H1 (cell line): ENCODE measurements around the gene ELMO1. TPM values are rescaled to one million over a fixed set of nuclear protein-coding genes. Genes with fewer than 3 reads are reported as not detected.

ENCODE experiments used
- CTCF ChIA-PET: fragments of 300-600 bp; sonication (Branson Sonifier 250); formaldehyde crosslinking; loops from one replicate; lab custom pipeline; 2021; ENCODE audit not compliant: partially characterized antibody; lab: Charles Lee
- POLR2A ChIA-PET: fragments of 300-600 bp; sonication (Branson Sonifier 250); formaldehyde crosslinking; loops from one replicate; lab custom pipeline; 2021; ENCODE audit warnings: inconsistent platforms; ENCODE audit not compliant: partially characterized antibody; lab: Charles Lee
- DNase-seq, 2 experiments: peaks; one replicate each; pipeline versions ENCODE4 v3.0.0 to v3.0.0-alpha.2; 2010 to 2022; ENCODE audit warnings: low spot score in 2 of 2, low read depth in 1 of 2, mixed read lengths in 1 of 2
- FAIRE-seq: peaks from 2 replicates; lab custom pipeline; 2011; peaks lifted over from hg19 to GRCh38; lab: Jason Lieb, UNC
- H2AFZ ChIP-seq: 2 replicates; pipeline ENCODE4 v1.8.1; 2012; ENCODE audit warnings: low read length, inconsistent platforms
- H2AK5ac ChIP-seq: 2 replicates; pipeline ENCODE4 v1.6.1; 2013; ENCODE audit warnings: low read depth, low read length
- H2BK120ac ChIP-seq: replicated peaks from 2 replicates; pipeline ENCODE3; 2013; ENCODE audit warnings: low read depth, low read length, inconsistent platforms
- H2BK12ac ChIP-seq: 2 replicates; pipeline ENCODE4 v1.6.1; 2013; ENCODE audit warnings: low read depth, low read length
- H2BK15ac ChIP-seq: 2 replicates; pipeline ENCODE4 v1.6.1; 2013; ENCODE audit warnings: low read length
- H2BK20ac ChIP-seq: 2 replicates; pipeline ENCODE4 v1.6.1; 2013; ENCODE audit warnings: low read length
- H2BK5ac ChIP-seq: 2 replicates; pipeline ENCODE4 v1.6.1; 2013; ENCODE audit warnings: low read depth, low read length
- H3K14ac ChIP-seq: 2 replicates; pipeline ENCODE4 v1.6.1; 2013; ENCODE audit warnings: inconsistent platforms; ENCODE audit not compliant: insufficient read length
- H3K18ac ChIP-seq: 2 replicates; pipeline ENCODE4 v1.6.1; 2013; ENCODE audit warnings: low read length; ENCODE audit errors: extremely low read depth
- H3K23ac ChIP-seq: 2 replicates; pipeline ENCODE4 v1.6.1; 2013; ENCODE audit warnings: inconsistent platforms; ENCODE audit not compliant: insufficient read length
- H3K23me2 ChIP-seq: 2 replicates; pipeline ENCODE4 v1.6.1; 2013; ENCODE audit warnings: low read depth, low read length
- H3K27ac ChIP-seq: 2 replicates; pipeline ENCODE4 v1.6.1; 2011; ENCODE audit warnings: low read depth, low read length, inconsistent platforms
- H3K27me3 ChIP-seq, 4 experiments: replicated peaks in 1 of 4; 1 replicate in 1 of 4; 2 replicates in 3 of 4; pipeline versions ENCODE4 v1.6.1 to v1.8.1; 2011 to 2013; ENCODE audit warnings: low read length in 3 of 4, mild to moderate bottlenecking in 3 of 4, inconsistent platforms in 2 of 4, mixed read lengths in 2 of 4, moderate library complexity in 1 of 4; ENCODE audit not compliant: control insufficient read depth in 3 of 4, insufficient read depth in 3 of 4; ENCODE audit errors: extremely low read depth in 1 of 4
- H3K36me3 ChIP-seq, 4 experiments: 2 replicates each; pipeline versions ENCODE4 v1.6.1 to v1.8.1; 2011 to 2013; ENCODE audit warnings: mild to moderate bottlenecking in 4 of 4, low read length in 3 of 4, moderate library complexity in 2 of 4, control low read depth in 1 of 4, inconsistent platforms in 1 of 4; ENCODE audit not compliant: insufficient read depth in 4 of 4, control insufficient read depth in 2 of 4
- H3K4ac ChIP-seq: replicated peaks from 2 replicates; pipeline ENCODE3; 2013; ENCODE audit warnings: low read length, low read depth, mixed read lengths, inconsistent platforms; ENCODE audit not compliant: insufficient read length
- H3K4me1 ChIP-seq, 4 experiments: replicated peaks in 1 of 4; 1 replicate in 1 of 4; 2 replicates in 3 of 4; pipeline versions ENCODE4 v1.6.1 to v1.8.1; 2011 to 2013; ENCODE audit warnings: low read length in 3 of 4, inconsistent platforms in 2 of 4, mixed read lengths in 1 of 4; ENCODE audit not compliant: insufficient read depth in 4 of 4, control insufficient read depth in 3 of 4
- H3K4me2 ChIP-seq, 2 experiments: 2 replicates each; pipeline versions ENCODE4 v1.6.1 to v1.8.1; 2011 to 2013; ENCODE audit warnings: low read depth in 2 of 2, low read length in 2 of 2, control low read depth in 1 of 2, inconsistent platforms in 1 of 2, mild to moderate bottlenecking in 1 of 2; ENCODE audit not compliant: insufficient read depth in 1 of 2
- H3K4me3 ChIP-seq, 4 experiments: fragments of 200-600, 300-600 bp in 1 of 4; sonication (generic), shearing (Covaris generic), sonication (Bioruptor Twin) in 1 of 4; 2 replicates each; pipeline versions ENCODE4 v1.5.1 to v1.8.1; 2011 to 2016; ENCODE audit warnings: low read length in 4 of 4, low read depth in 3 of 4, control low read depth in 2 of 4, inconsistent platforms in 2 of 4, mild to moderate bottlenecking in 2 of 4, mixed read lengths in 1 of 4, moderate library complexity in 1 of 4; ENCODE audit not compliant: insufficient read depth in 2 of 4; ENCODE audit errors: extremely low read depth in 1 of 4
- H3K56ac ChIP-seq: replicated peaks from 2 replicates; pipeline ENCODE3; 2013; ENCODE audit warnings: low read depth, mild to moderate bottlenecking, mixed read lengths, low read length, inconsistent platforms; ENCODE audit not compliant: insufficient read length
- H3K79me1 ChIP-seq: 2 replicates; pipeline ENCODE4 v1.6.1; 2013; ENCODE audit warnings: low read depth, low read length, control low read depth
- H3K79me2 ChIP-seq, 2 experiments: 2 replicates each; pipeline versions ENCODE4 v1.6.1 to v1.8.1; 2012 to 2013; ENCODE audit warnings: low read length in 2 of 2, mild to moderate bottlenecking in 2 of 2, inconsistent platforms in 1 of 2; ENCODE audit not compliant: insufficient read depth in 2 of 2, control insufficient read depth in 1 of 2
- H3K9ac ChIP-seq, 4 experiments: replicated peaks in 1 of 4; 1 replicate in 1 of 4; 2 replicates in 3 of 4; pipeline versions ENCODE4 v1.6.1 to v1.8.1; 2011 to 2013; ENCODE audit warnings: low read depth in 3 of 4, low read length in 3 of 4, control low read depth in 2 of 4, mild to moderate bottlenecking in 2 of 4, moderate library complexity in 2 of 4, inconsistent platforms in 1 of 4; ENCODE audit errors: extremely low read depth in 1 of 4
- H3K9me3 ChIP-seq, 2 experiments: 2 replicates each; pipeline versions ENCODE4 v1.6.1 to v1.8.1; 2012 to 2013; ENCODE audit warnings: mild to moderate bottlenecking in 2 of 2, moderate library complexity in 2 of 2, control low read depth in 1 of 2, inconsistent platforms in 1 of 2, low read depth in 1 of 2, low read length in 1 of 2, mixed read lengths in 1 of 2; ENCODE audit not compliant: insufficient read depth in 2 of 2
- H4K20me1 ChIP-seq, 2 experiments: replicated peaks in 1 of 2; 2 replicates each; pipeline versions ENCODE3 to v1.8.1; 2011 to 2013; ENCODE audit warnings: inconsistent platforms in 2 of 2, low read length in 2 of 2, mild to moderate bottlenecking in 1 of 2; ENCODE audit not compliant: insufficient read depth in 2 of 2, control insufficient read depth in 1 of 2
- H4K5ac ChIP-seq: 2 replicates; pipeline ENCODE4 v1.6.1; 2013; ENCODE audit warnings: low read length, low read depth, mixed read lengths, inconsistent platforms; ENCODE audit not compliant: insufficient read length
- H4K8ac ChIP-seq: 2 replicates; pipeline ENCODE4 v1.8.0; 2013; ENCODE audit warnings: mild to moderate bottlenecking, moderate library complexity, low read length, inconsistent platforms; ENCODE audit not compliant: insufficient read depth; ENCODE audit errors: extremely low read depth
- H4K91ac ChIP-seq: replicated peaks from 2 replicates; pipeline ENCODE3; 2013; ENCODE audit warnings: low read length, mixed read lengths, inconsistent platforms; ENCODE audit not compliant: insufficient read length
- ATF3 ChIP-seq: IDR thresholded peaks from 2 replicates; pipeline ENCODE4 v1.6.1; 2011; ENCODE audit warnings: low read depth, mild to moderate bottlenecking, low read length; ENCODE audit not compliant: insufficient read depth
- JUN ChIP-seq: IDR thresholded peaks from 2 replicates; pipeline ENCODE4 v1.6.1; 2011; ENCODE audit warnings: low read depth, mild to moderate bottlenecking, improper control_type of control experiment, low read length
- KDM1A ChIP-seq: fragments of 200-600, 300-600 bp; sonication (generic); IDR thresholded peaks from 2 replicates; pipeline ENCODE4 v1.7.1; 2016; ENCODE audit warnings: mild to moderate bottlenecking, low read length, borderline replicate concordance
- PHF8 ChIP-seq: fragments of 200-600 bp; sonication (generic); conservative IDR thresholded peaks from 2 replicates; pipeline ENCODE4 v1.7.1; 2012; ENCODE audit warnings: low read depth, mild to moderate bottlenecking, inconsistent platforms, low read length, moderate library complexity
- SAP30 ChIP-seq: fragments of 300-600 bp; sonication (generic); IDR thresholded peaks from 2 replicates; pipeline ENCODE4 v1.7.1; 2012; ENCODE audit warnings: low read length, moderate library complexity, mild to moderate bottlenecking, inconsistent platforms; ENCODE audit not compliant: insufficient read depth, insufficient replicate concordance
- SP4 ChIP-seq: IDR thresholded peaks from 2 replicates; pipeline ENCODE4 v1.6.1; 2012; ENCODE audit warnings: low read length, inconsistent platforms
- polyA plus RNA-seq, 7 experiments: library from polyadenylated mRNA; depleted of rRNA in 3 of 7; stranded (reverse) in 5 of 7; unstranded in 2 of 7; fragments of >200 nt in 5 of 7; fragments of 200-250 nt in 2 of 7; gene quantifications; 1 replicate in 5 of 7; 2 replicates in 1 of 7; 4 replicates in 1 of 7; pipeline versions ENCODE4 v1.2.1 to v1.2.3, GENCODE V29; 2011 to 2013; ENCODE audit warnings: missing spikeins in 2 of 7, mixed read lengths in 2 of 7
- total RNA-seq: library from RNA; stranded (reverse); fragmentation: NEBNext Ultra II Directional; extraction: Animal tissue kit (Norgen Biotek cat#: 25700); gene quantifications from 2 replicates; pipeline ENCODE4 v1.2.1, GENCODE V29; 2021

The ELMO1 gene
- total and polyA plus RNA-seq, 2 of the 8 experiments (the other 6 are each of a cell fraction or from before 2014, with no cell fraction given): 18.4 to 21.0 TPM

GRCh38 chr7:37251222-37251621, 197.4 kb downstream of the ELMO1 start:
- no peak overlapping the region for H3K9ac ChIP-seq
- H3K4me2 ChIP-seq: no peak overlapping the region
- H4K5ac ChIP-seq: no peak overlapping the region
- no peak overlapping the region for H4K91ac ChIP-seq
- DNase-seq (no peak), FAIRE-seq (no peak)
- H3K79me2 ChIP-seq: no peaks in the 10 kb centered on the region
- no peak overlapping the region for H2AFZ ChIP-seq
- no peak overlapping the region for H2AK5ac ChIP-seq
- no peak overlapping the region for H3K4ac ChIP-seq
- H3K36me3 ChIP-seq: no peaks in the 10 kb centered on the region
- peak overlapping the region; percentile 69 for H2BK120ac ChIP-seq
- H3K18ac ChIP-seq: no peak overlapping the region
- no peaks in the 10 kb centered on the region for H3K27me3 ChIP-seq
- no peak overlapping the region for H2BK12ac ChIP-seq
- POLR2A ChIA-PET: no interaction called here
- H3K23me2 ChIP-seq: no peaks in the 10 kb centered on the region; the same call in 1 of the 2 replicates
- no peak overlapping the region for H2BK5ac ChIP-seq
- TF ChIP-seq ATF3 (no peak), SP4 (no peak), JUN (no peak), PHF8 (no peak), KDM1A (no peak), SAP30 (no peak)
- no peaks in the 10 kb centered on the region for H3K9me3 ChIP-seq
- no peaks in the 10 kb centered on the region for H4K20me1 ChIP-seq
- peaks cover 12 to 23% (median 17%) of the 10 kb centered on the region in 4 experiments; a peak in 6 of 7 replicates for H3K4me1 ChIP-seq
- no peak overlapping the region for H2BK20ac ChIP-seq
- no peak overlapping the region for H4K8ac ChIP-seq
- H3K27ac ChIP-seq: no peak overlapping the region
- CTCF ChIA-PET: interaction anchor here (1.3 to 1.4 kb wide), 2 partner anchors 11 to 15 kb away, joined by 3 read pairs; no protein-coding TSS in a partner anchor
- H3K79me1 ChIP-seq: no peaks in the 10 kb centered on the region
- no peak overlapping the region for H3K14ac ChIP-seq
- H3K23ac ChIP-seq: no peak overlapping the region
- H2BK15ac ChIP-seq: no peak overlapping the region
- no peak overlapping the region for H3K4me3 ChIP-seq
- no peak overlapping the region for H3K56ac ChIP-seq
